GM12878 (cell line): ENCODE results near the gene ACSF3. TPM values are rescaled to one million over a fixed set of nuclear protein-coding genes. Genes with fewer than 3 reads are reported as not detected.

Experiments used
- ATAC-seq: fragments of 200-7000 bp; cut with Tn5 transposase; 3 replicates; pipeline ENCODE4 v1.9.1; 2020; ENCODE audit warnings: mild to moderate bottlenecking, moderate library complexity
- BruUV-seq: library from RNA; stranded (reverse); fragments of 400-500 nt; replicated peaks from 2 replicates; lab custom pipeline; 2021; lab: Mats Ljungman, UMichigan
- CTCF ChIA-PET: fragments of 300-600 bp; sonication (Branson Sonifier 250); formaldehyde crosslinking; extraction: SDS; loops from one replicate; lab custom pipeline; 2021; ENCODE audit warnings: inconsistent platforms; lab: Yijun Ruan, JAX
- POLR2A ChIA-PET: fragments of 350-600 bp; formaldehyde crosslinking; extraction: SDS; loops from one replicate; lab custom pipeline; 2021; ENCODE audit warnings: inconsistent platforms; lab: Charles Lee
- RAD21 ChIA-PET: fragments of 300-600 bp; sonication (Branson Sonifier 250); formaldehyde crosslinking; loops from one replicate; lab custom pipeline; 2023; ENCODE audit warnings: antibody characterized with exemption; ENCODE audit not compliant: unreplicated experiment; lab: Charles Lee
- SMC1A ChIA-PET: fragments of 300-600 bp; sonication (Branson Sonifier 250); formaldehyde crosslinking; loops from one replicate; lab custom pipeline; 2023; ENCODE audit not compliant: unreplicated experiment, uncharacterized antibody; lab: Charles Lee
- DNase-seq: peaks from one replicate; pipeline ENCODE4 v3.0.0-alpha.2; 2011; ENCODE audit warnings: low read depth, low spot score
- FAIRE-seq: peaks from 3 replicates; lab custom pipeline; 2011; peaks lifted over from hg19 to GRCh38; lab: Jason Lieb, UNC
- H2AFZ ChIP-seq: 2 replicates; pipeline ENCODE4 v1.6.0; 2011; ENCODE audit warnings: low read depth, low read length, control low read depth; ENCODE audit not compliant: control insufficient read depth
- H3K27ac ChIP-seq: 2 replicates; pipeline ENCODE4 v1.5.1; 2011; ENCODE audit warnings: control low read depth; ENCODE audit not compliant: control insufficient read depth, insufficient read depth
- H3K27me3 ChIP-seq, 2 experiments: replicated peaks in 1 of 2; 2 replicates each; pipeline versions ENCODE4 v1.6.0 to v1.6.1; 2011; ENCODE audit warnings: low read length in 1 of 2; ENCODE audit not compliant: control insufficient read depth in 2 of 2, insufficient read depth in 2 of 2
- H3K36me3 ChIP-seq, 2 experiments: 2 replicates each; pipeline ENCODE4 v1.5.1; 2011; ENCODE audit warnings: low read length in 1 of 2; ENCODE audit not compliant: control insufficient read depth in 2 of 2, insufficient read depth in 2 of 2
- H3K4me1 ChIP-seq: 2 replicates; pipeline ENCODE4 v1.6.1; 2011; ENCODE audit warnings: mild to moderate bottlenecking, low read length, moderate library complexity, mixed read lengths; ENCODE audit not compliant: control insufficient read depth, insufficient read depth
- H3K4me2 ChIP-seq: 2 replicates; pipeline ENCODE4 v1.6.0; 2011; ENCODE audit warnings: control low read depth; ENCODE audit not compliant: control insufficient read depth, insufficient read depth
- H3K4me3 ChIP-seq: fragments of 200-600 bp; sonication (generic); 2 replicates; pipeline ENCODE4 v1.5.1; 2016
- H3K79me2 ChIP-seq: 2 replicates; pipeline ENCODE4 v1.6.0; 2011; ENCODE audit warnings: low read length; ENCODE audit not compliant: control insufficient read depth, insufficient read depth
- H3K9ac ChIP-seq: 2 replicates; pipeline ENCODE4 v1.8.0; 2011; ENCODE audit warnings: low read length, control low read depth, mixed read lengths; ENCODE audit not compliant: control insufficient read depth, insufficient read depth
- H3K9me3 ChIP-seq: replicated peaks from 3 replicates; pipeline ENCODE4 v1.5.1; 2011; ENCODE audit warnings: mild to moderate bottlenecking, low read length; ENCODE audit not compliant: control insufficient read depth, insufficient read depth
- H4K20me1 ChIP-seq: 2 replicates; pipeline ENCODE4 v1.6.0; 2011; ENCODE audit not compliant: control insufficient read depth, insufficient read depth
- BACH1 ChIP-seq: fragments of 450-650 bp; IDR thresholded peaks from 2 replicates; pipeline ENCODE4 v1.6.1; 2017; ENCODE audit warnings: mild to moderate bottlenecking, borderline replicate concordance
- BCL3 ChIP-seq: IDR thresholded peaks from 2 replicates; pipeline ENCODE4 v1.6.1; 2011; ENCODE audit warnings: borderline replicate concordance, low read depth, mild to moderate bottlenecking, moderate library complexity, low read length; ENCODE audit not compliant: insufficient read depth, poor library complexity, severe bottlenecking
- CREM ChIP-seq: IDR thresholded peaks from 2 replicates; pipeline ENCODE4 v1.6.1; 2014; ENCODE audit warnings: antibody characterized with exemption, low read depth
- E2F4 ChIP-seq: IDR thresholded peaks from 2 replicates; pipeline ENCODE4 v1.6.1; 2012; ENCODE audit warnings: low read depth, low read length, improper control_type of control experiment
- KLF5 ChIP-seq: fragments of 450-650 bp; IDR thresholded peaks from 2 replicates; pipeline ENCODE4 v1.6.1; 2014; ENCODE audit warnings: mild to moderate bottlenecking; ENCODE audit not compliant: partially characterized antibody
- MEF2B ChIP-seq: fragments of 450-650 bp; IDR thresholded peaks from 2 replicates; pipeline ENCODE4 v1.6.1; 2018; ENCODE audit warnings: mild to moderate bottlenecking, moderate library complexity; ENCODE audit not compliant: partially characterized antibody, poor library complexity, severe bottlenecking
- NBN ChIP-seq: fragments of 450-650 bp; IDR thresholded peaks from 2 replicates; pipeline ENCODE4 v1.6.1; 2016
- NFIC ChIP-seq: IDR thresholded peaks from 2 replicates; pipeline ENCODE4 v1.6.1; 2012; ENCODE audit warnings: low read depth, mild to moderate bottlenecking, inconsistent platforms, low read length, moderate library complexity
- NKRF ChIP-seq: fragments of 450-650 bp; conservative IDR thresholded peaks from 2 replicates; pipeline ENCODE4 v1.6.1; 2017; ENCODE audit warnings: mild to moderate bottlenecking, moderate library complexity
- PAX5 ChIP-seq: IDR thresholded peaks from 2 replicates; pipeline ENCODE4 v1.6.1; 2011; ENCODE audit warnings: low read depth, low read length, borderline replicate concordance
- TAF1 ChIP-seq: IDR thresholded peaks from 2 replicates; pipeline ENCODE4 v1.6.1; 2011; ENCODE audit warnings: mild to moderate bottlenecking, low read depth, low read length, borderline replicate concordance
- ZBED1 ChIP-seq: IDR thresholded peaks from 2 replicates; pipeline ENCODE4 v1.6.1; 2016; ENCODE audit warnings: borderline replicate concordance
- ZNF687 ChIP-seq: fragments of 450-650 bp; IDR thresholded peaks from 2 replicates; pipeline ENCODE4 v1.6.1; 2017; ENCODE audit warnings: mild to moderate bottlenecking, moderate library complexity
- ZSCAN29 ChIP-seq: fragments of 450-650 bp; IDR thresholded peaks from 2 replicates; pipeline ENCODE4 v1.6.1; 2017; ENCODE audit warnings: mild to moderate bottlenecking, moderate library complexity
- ZZZ3 ChIP-seq: IDR thresholded peaks from 2 replicates; pipeline ENCODE4 v1.6.1; 2011; ENCODE audit warnings: low read depth; ENCODE audit not compliant: control insufficient read depth, insufficient read length
- WGBS: methylation state at CpG from one replicate; pipeline ENCODE4 v1.1.6; 2016; ENCODE audit warnings: low lambda C conversion rate; ENCODE audit not compliant: insufficient replicate concordance, insufficient coverage; ENCODE audit errors: missing lambda C conversion rate; 5-methylcytosine and 5-hydroxymethylcytosine counted together
- in situ Hi-C: fragments of 300-500 bp; cut with MboI; formaldehyde crosslinking; loops from 9 replicates; pipeline ENCODE4 v1.14.3; 2018; ENCODE audit warnings: mixed read lengths
- intact Hi-C: fragments of 100-400 bp; cut with micrococcal nuclease; formaldehyde crosslinking; loops from one replicate; pipeline ENCODE4 v1.14.2; 2022; ENCODE audit not compliant: unreplicated experiment
- polyA plus RNA-seq, 11 experiments: library from polyadenylated mRNA; depleted of rRNA in 4 of 11; unstranded in 6 of 11; stranded (reverse) in 5 of 11; fragments of >200 nt; fragmentation: Nextera tagmentation in 4 of 11; fragmentation: Illumina TruSeq in 1 of 11; extraction: Ambion mirVana in 4 of 11; extraction: Trizol in 1 of 11; gene quantifications; 1 replicate in 1 of 11; 2 replicates in 10 of 11; pipeline versions ENCODE4 v1.2.1 to v1.2.3, GENCODE V29; 2011 to 2016; ENCODE audit warnings: inconsistent platforms in 2 of 11, missing spikeins in 2 of 11, low read depth in 1 of 11
- total RNA-seq, 4 experiments: library from RNA; depleted of rRNA in 3 of 4; stranded (reverse); fragments of >200 nt in 3 of 4; fragmentation: Illumina TruSeq in 1 of 4; extraction: Trizol in 1 of 4; gene quantifications; 2 replicates each; pipeline versions ENCODE4 v1.2.1 to v1.2.3, GENCODE V29; 2013 to 2021
- TF ChIP-seq, protein P1 (sequence below): IDR thresholded peaks from 2 replicates; pipeline ENCODE4 v1.6.1; 2011; ENCODE audit warnings: low read depth, low read length, improper control_type of control experiment, borderline replicate concordance

Gene ACSF3
- total and polyA plus RNA-seq, 10 of the 15 experiments (the other 5 are each of a cell fraction or from before 2014, with no cell fraction given), result 1.0 to 44.4 (median 25.8) TPM

- H3K4me1 ChIP-seq, result peaks cover 2% of the 10 kb centered on the region
- in situ Hi-C loops, result no loop called here
- TF ChIP-seq TAF1 (no peak), ZSCAN29 (no peak), ZZZ3 (no peak), PAX5 (no peak), ZBED1 (no peak), NKRF (no peak), BACH1 (no peak), KLF5 (no peak), BCL3 (no peak), CREM (no peak), NFIC (no peak), E2F4 (no peak), ZNF687 (no peak), NBN (no peak), MEF2B (no peak)
- TF ChIP-seq, protein P1, sequence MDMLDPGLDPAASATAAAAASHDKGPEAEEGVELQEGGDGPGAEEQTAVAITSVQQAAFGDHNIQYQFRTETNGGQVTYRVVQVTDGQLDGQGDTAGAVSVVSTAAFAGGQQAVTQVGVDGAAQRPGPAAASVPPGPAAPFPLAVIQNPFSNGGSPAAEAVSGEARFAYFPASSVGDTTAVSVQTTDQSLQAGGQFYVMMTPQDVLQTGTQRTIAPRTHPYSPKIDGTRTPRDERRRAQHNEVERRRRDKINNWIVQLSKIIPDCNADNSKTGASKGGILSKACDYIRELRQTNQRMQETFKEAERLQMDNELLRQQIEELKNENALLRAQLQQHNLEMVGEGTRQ, result no peak
Measured at GRCh38 chr16:89174877-89175276, 81.2 kb downstream of the ACSF3 start.

More at GRCh38 chr16:89174877-89175276, 81.2 kb downstream of the ACSF3 start:
- intact Hi-C loops, result no loop called here
- 30% methylated on average over 14 of the region's 14 CpGs for WGBS
- ChIA-PET CTCF (no interaction called here), POLR2A (no interaction called here), RAD21 (interaction anchor here (1.5 kb wide), 1 partner anchor 234 kb away, joined by 4 read pairs; no protein-coding TSS in a partner anchor), SMC1A (no interaction called here)
- H3K9me3 ChIP-seq, result no peaks in the 10 kb centered on the region
- no peak overlapping the region for H3K4me2 ChIP-seq
- no peaks in the 10 kb centered on the region; the same call in 1 of the 2 replicates for H4K20me1 ChIP-seq
- no peak overlapping the region for H3K4me3 ChIP-seq
- H3K9ac ChIP-seq, result no peak overlapping the region
- no peaks in the 10 kb centered on the region for H3K79me2 ChIP-seq
- no peaks in the 10 kb centered on the region for H3K36me3 ChIP-seq
- FAIRE-seq, result no peak
- no TSS peak for BruUV-seq
- H3K27ac ChIP-seq, result no peak overlapping the region
- no peak for DNase-seq
- no peak overlapping the region for H2AFZ ChIP-seq
- ATAC-seq, result no peak
- peaks cover 0 to 6% of the 10 kb centered on the region in 2 experiments; a peak in 2 of 4 replicates for H3K27me3 ChIP-seq
